ENCODE results near the gene CCL4. TPM values are rescaled to one million over a fixed set of nuclear protein-coding genes. Genes with fewer than 3 reads are reported as not detected.

CCL4 gene
- total RNA-seq, 1 experiment from 2014 or later: not detected

DNA sequence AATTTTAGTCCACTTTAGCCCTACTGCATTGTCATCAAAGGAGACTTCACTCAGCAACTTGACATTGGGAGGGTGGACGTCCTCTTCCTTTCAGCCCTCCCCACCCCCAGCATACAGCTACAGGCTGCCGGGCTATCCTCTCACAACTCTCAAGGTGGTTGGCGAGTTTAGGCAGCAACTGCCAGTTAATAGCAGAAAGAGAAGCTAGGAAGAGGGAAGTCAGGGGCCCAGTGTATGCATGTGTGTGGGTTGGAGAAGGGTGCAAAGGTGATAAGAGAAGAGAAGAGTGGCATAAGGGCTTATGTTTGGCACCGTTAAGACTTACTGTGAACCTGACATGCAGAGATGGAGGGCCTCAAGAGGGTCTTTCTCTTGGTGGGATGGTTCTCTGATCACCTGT lies 31.8 kb downstream of the CCL4 start:
- Histone ChIP-seq H3K9me3 (ENCODE audit: control insufficient read depth, low read depth, low read length) (no peaks in the 10 kb centered on the region), H4K91ac (ENCODE audit: insufficient read length, low read depth, low read length) (no peak overlapping the region), H3K79me2 (ENCODE audit: insufficient read depth, low read length) (no peaks in the 10 kb centered on the region), H3K4ac (ENCODE audit: low read depth, low read length) (no peak overlapping the region), H3K23ac (ENCODE audit: insufficient read length, low read depth, low read length) (no peak overlapping the region), H3K56ac (ENCODE audit: insufficient read length, low read depth, low read length) (no peak overlapping the region), H2AFZ (ENCODE audit: low read length) (no peak overlapping the region), H2BK5ac (ENCODE audit: insufficient read length, low read length) (no peak overlapping the region), H3T11ph (ENCODE audit: low read length) (no peak overlapping the region), H3K9ac (ENCODE audit: extremely low read depth, insufficient read length, low read length) (no peak overlapping the region), H3K23me2 (ENCODE audit: insufficient read length, low read depth, low read length, poor library complexity, severe bottlenecking) (no peaks in the 10 kb centered on the region), H3K27ac (ENCODE audit: insufficient read length, low read depth, low read length) (no peak overlapping the region), H4K20me1 (ENCODE audit: control insufficient read depth, insufficient read depth, insufficient read length) (no peaks in the 10 kb centered on the region), H3K18ac (ENCODE audit: insufficient read length, low read depth, low read length) (no peak overlapping the region), H2BK120ac (ENCODE audit: low read depth, low read length, poor library complexity, severe bottlenecking) (no peak overlapping the region), H2BK20ac (ENCODE audit: low read depth, low read length, poor library complexity, severe bottlenecking) (no peak overlapping the region), H4K8ac (replicated peaks; ENCODE audit: insufficient read length, low read depth, low read length) (no peak overlapping the region), H2BK12ac (ENCODE audit: insufficient read length, low read depth, low read length) (no peak overlapping the region), H4K5ac (ENCODE audit: insufficient read length, low read depth, low read length) (no peak overlapping the region), H3K4me2 (ENCODE audit: insufficient read depth, insufficient read length, low read length) (no peak overlapping the region), H2BK15ac (ENCODE audit: low read depth, low read length) (no peak overlapping the region), H3K4me1 (ENCODE audit: insufficient read depth, low read length) (no peaks in the 10 kb centered on the region), H2AK5ac (ENCODE audit: insufficient read length, low read length) (no peak overlapping the region), H3K79me1 (ENCODE audit: insufficient read depth, low read depth, low read length, poor library complexity, severe bottlenecking) (no peaks in the 10 kb centered on the region), H3K27me3 (ENCODE audit: insufficient read depth, low read length) (peaks cover 2% of the 10 kb centered on the region; the same call in 1 of the 2 replicates), H3K14ac (ENCODE audit: insufficient read depth, low read length) (no peak overlapping the region)
- WGBS (ENCODE audit: extremely low coverage, insufficient read length, low lambda C conversion rate): no CpG with 5 or more reads among the region's 4 CpGs
- peaks cover 3 to 6% of the 10 kb centered on the region in 2 experiments; a peak in 4 of 5 replicates for H3K9me3 Mint-ChIP-seq
- no peak for DNase-seq
- H3K27me3 Mint-ChIP-seq (ENCODE audit: low read depth): no peaks in the 10 kb centered on the region; the same call in 1 of the 2 replicates
- peaks cover 0 to 2% (median 0%) of the 10 kb centered on the region in 3 experiments; a peak in 1 of 7 replicates for H3K36me3 Mint-ChIP-seq (ENCODE audit: insufficient read depth in 1 of 3, low read depth in 3 of 3)
- H3K4me3 Mint-ChIP-seq: no peak overlapping the region
- H3K27ac Mint-ChIP-seq: no peak overlapping the region
- peaks cover 0 to 2% of the 10 kb centered on the region in 2 experiments; a peak in 3 of 4 replicates for H3K4me1 Mint-ChIP-seq
- TF ChIP-seq, protein P1, sequence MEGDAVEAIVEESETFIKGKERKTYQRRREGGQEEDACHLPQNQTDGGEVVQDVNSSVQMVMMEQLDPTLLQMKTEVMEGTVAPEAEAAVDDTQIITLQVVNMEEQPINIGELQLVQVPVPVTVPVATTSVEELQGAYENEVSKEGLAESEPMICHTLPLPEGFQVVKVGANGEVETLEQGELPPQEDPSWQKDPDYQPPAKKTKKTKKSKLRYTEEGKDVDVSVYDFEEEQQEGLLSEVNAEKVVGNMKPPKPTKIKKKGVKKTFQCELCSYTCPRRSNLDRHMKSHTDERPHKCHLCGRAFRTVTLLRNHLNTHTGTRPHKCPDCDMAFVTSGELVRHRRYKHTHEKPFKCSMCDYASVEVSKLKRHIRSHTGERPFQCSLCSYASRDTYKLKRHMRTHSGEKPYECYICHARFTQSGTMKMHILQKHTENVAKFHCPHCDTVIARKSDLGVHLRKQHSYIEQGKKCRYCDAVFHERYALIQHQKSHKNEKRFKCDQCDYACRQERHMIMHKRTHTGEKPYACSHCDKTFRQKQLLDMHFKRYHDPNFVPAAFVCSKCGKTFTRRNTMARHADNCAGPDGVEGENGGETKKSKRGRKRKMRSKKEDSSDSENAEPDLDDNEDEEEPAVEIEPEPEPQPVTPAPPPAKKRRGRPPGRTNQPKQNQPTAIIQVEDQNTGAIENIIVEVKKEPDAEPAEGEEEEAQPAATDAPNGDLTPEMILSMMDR (conservative IDR thresholded peaks at IDR 0.05): no peak

Data from H9 (cell line).